Measurements from ENCODE around the gene RBM15. TPM values are rescaled to one million over a fixed set of nuclear protein-coding genes. Genes with fewer than 3 reads are reported as not detected.

Gene RBM15
- total RNA-seq, 1 experiment from 2014 or later: 67.9 TPM

Other genes starting within 250 kb of the RBM15 start
- gene UBL4B, start 226.9 kb upstream of the RBM15 start, total RNA-seq (2014; rRNA removed; shearing (Covaris generic)): not detected in 2 replicates
- gene SLC6A17, start 188.9 kb upstream of the RBM15 start, total RNA-seq (2014; rRNA removed; shearing (Covaris generic)): not detected in 2 replicates
- gene KCNC4, start 129.1 kb upstream of the RBM15 start, total RNA-seq (2014; rRNA removed; shearing (Covaris generic)): 0.13 and 0.48 TPM in 2 replicates
- gene SLC16A4, start 51.6 kb downstream of the RBM15 start, total RNA-seq (2014; rRNA removed; shearing (Covaris generic)): 4.8 and 5.6 TPM in 2 replicates
- 106 and 140 TPM in 2 replicates for gene LAMTOR5, start 68.3 kb downstream of the RBM15 start, total RNA-seq (2014; rRNA removed; shearing (Covaris generic))
- gene PROK1, start 111.8 kb downstream of the RBM15 start, total RNA-seq (2014; rRNA removed; shearing (Covaris generic)): not detected in 2 replicates
- gene KCNA10, start 179.8 kb downstream of the RBM15 start, total RNA-seq (2014; rRNA removed; shearing (Covaris generic)): not detected in 2 replicates